Prostate gland (tissue), 2 donors: ENCODE data around the gene INPP4B.

Source experiments
- POLR2A ChIP-seq: fragments of 450-650 bp; IDR thresholded peaks from one replicate; pipeline ENCODE4 v1.6.1; 2016; ENCODE audit warnings: antibody characterized with exemption, mild to moderate bottlenecking
- POLR2AphosphoS5 ChIP-seq: sonication (generic); formaldehyde crosslinking; IDR thresholded peaks from one replicate; pipeline ENCODE4 v1.6.1; 2017; ENCODE audit warnings: antibody characterized with exemption
- TF ChIP-seq, protein P1 (sequence below), 4 experiments: fragments of 200-600 bp in 2 of 4; fragments of 450-650 bp in 2 of 4; sonication (generic) in 2 of 4; IDR thresholded peaks; 1 replicate in 3 of 4; 2 replicates in 1 of 4; pipeline ENCODE4 v1.5.1; 2016 to 2019; ENCODE audit warnings: antibody characterized with exemption in 4 of 4, mild to moderate bottlenecking in 2 of 4, moderate library complexity in 2 of 4

- TF ChIP-seq, protein P1, sequence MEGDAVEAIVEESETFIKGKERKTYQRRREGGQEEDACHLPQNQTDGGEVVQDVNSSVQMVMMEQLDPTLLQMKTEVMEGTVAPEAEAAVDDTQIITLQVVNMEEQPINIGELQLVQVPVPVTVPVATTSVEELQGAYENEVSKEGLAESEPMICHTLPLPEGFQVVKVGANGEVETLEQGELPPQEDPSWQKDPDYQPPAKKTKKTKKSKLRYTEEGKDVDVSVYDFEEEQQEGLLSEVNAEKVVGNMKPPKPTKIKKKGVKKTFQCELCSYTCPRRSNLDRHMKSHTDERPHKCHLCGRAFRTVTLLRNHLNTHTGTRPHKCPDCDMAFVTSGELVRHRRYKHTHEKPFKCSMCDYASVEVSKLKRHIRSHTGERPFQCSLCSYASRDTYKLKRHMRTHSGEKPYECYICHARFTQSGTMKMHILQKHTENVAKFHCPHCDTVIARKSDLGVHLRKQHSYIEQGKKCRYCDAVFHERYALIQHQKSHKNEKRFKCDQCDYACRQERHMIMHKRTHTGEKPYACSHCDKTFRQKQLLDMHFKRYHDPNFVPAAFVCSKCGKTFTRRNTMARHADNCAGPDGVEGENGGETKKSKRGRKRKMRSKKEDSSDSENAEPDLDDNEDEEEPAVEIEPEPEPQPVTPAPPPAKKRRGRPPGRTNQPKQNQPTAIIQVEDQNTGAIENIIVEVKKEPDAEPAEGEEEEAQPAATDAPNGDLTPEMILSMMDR (IDR thresholded peaks at IDR 0.05): no peak
- no peak for TF ChIP-seq POLR2AphosphoS5
- no peak for TF ChIP-seq POLR2A
These were observed 352.6 kb downstream of the INPP4B start for GRCh38 chr4:142493255-142494110.
